DOHH2 (cell line): ENCODE data around the gene GGT7.

Experiments
- H3F3A ChIP-seq: fragments of 200-600 bp; sonication (generic), shearing (Covaris generic); 2 replicates; pipeline ENCODE4 v1.6.0; 2016; ENCODE audit warnings: antibody characterized with exemption, mild to moderate bottlenecking; ENCODE audit not compliant: control insufficient read depth, insufficient read depth
- H3K27ac ChIP-seq: fragments of 200-600 bp; sonication (generic); 2 replicates; pipeline ENCODE4 v1.5.1; 2014; ENCODE audit warnings: low read depth, mild to moderate bottlenecking, low read length, moderate library complexity
- H3K27me3 ChIP-seq: fragments of 200-600 bp; sonication (generic); 2 replicates; pipeline ENCODE4 v1.6.1; 2014; ENCODE audit warnings: mild to moderate bottlenecking, low read length, mixed read lengths; ENCODE audit not compliant: control insufficient read depth
- H3K36me3 ChIP-seq: fragments of 200-600 bp; sonication (generic); 2 replicates; pipeline ENCODE4 v1.6.1; 2014; ENCODE audit warnings: mild to moderate bottlenecking, low read length, moderate library complexity, mixed read lengths; ENCODE audit not compliant: control insufficient read depth
- H3K4me1 ChIP-seq: fragments of 200-600 bp; sonication (generic); 2 replicates; pipeline ENCODE4 v1.6.1; 2014; ENCODE audit warnings: mild to moderate bottlenecking, low read length, mixed read lengths; ENCODE audit not compliant: control insufficient read depth
- H3K4me2 ChIP-seq: fragments of 200-600 bp; sonication (generic); 2 replicates; pipeline ENCODE4 v1.6.0; 2014; ENCODE audit warnings: mild to moderate bottlenecking, low read length, moderate library complexity
- H3K4me3 ChIP-seq: fragments of 200-600 bp; sonication (generic); 2 replicates; pipeline ENCODE4 v1.5.1; 2014; ENCODE audit warnings: mild to moderate bottlenecking, low read length, mixed read lengths
- H3K79me2 ChIP-seq: fragments of 200-600 bp; sonication (generic); 2 replicates; pipeline ENCODE4 v1.6.1; 2014; ENCODE audit warnings: mild to moderate bottlenecking, low read length, mixed read lengths; ENCODE audit not compliant: control insufficient read depth
- H3K9me2 ChIP-seq: fragments of 200-600 bp; sonication (generic); replicated peaks from 2 replicates; pipeline ENCODE4 v1.6.1; 2014; ENCODE audit warnings: mild to moderate bottlenecking, low read length, mixed read lengths; ENCODE audit not compliant: control insufficient read depth
- H3K9me3 ChIP-seq: fragments of 200-600 bp; sonication (generic); 2 replicates; pipeline ENCODE4 v1.6.1; 2014; ENCODE audit warnings: antibody characterized with exemption, low read length, mixed read lengths; ENCODE audit not compliant: control insufficient read depth, insufficient read depth
- H4K20me1 ChIP-seq: fragments of 200-600 bp; sonication (generic); 2 replicates; pipeline ENCODE4 v1.6.0; 2014; ENCODE audit warnings: low read depth, mild to moderate bottlenecking, antibody characterized with exemption, low read length, moderate library complexity; ENCODE audit not compliant: control insufficient read depth, insufficient read depth
- EZH2phosphoT487 ChIP-seq: fragments of 200-600 bp; sonication (generic); IDR thresholded peaks from 2 replicates; pipeline ENCODE4 v1.6.1; 2017; ENCODE audit warnings: borderline replicate concordance, mild to moderate bottlenecking, antibody characterized with exemption, low read length, moderate library complexity, mixed read lengths
- TF ChIP-seq, protein P1 (sequence below): fragments of 200-600 bp; sonication (generic); IDR thresholded peaks from one replicate; pipeline ENCODE4 v1.5.1; 2014; ENCODE audit warnings: antibody characterized with exemption, mild to moderate bottlenecking, low read depth, low read length; ENCODE audit not compliant: poor library complexity, severe bottlenecking

Gene GGT7

DNA sequence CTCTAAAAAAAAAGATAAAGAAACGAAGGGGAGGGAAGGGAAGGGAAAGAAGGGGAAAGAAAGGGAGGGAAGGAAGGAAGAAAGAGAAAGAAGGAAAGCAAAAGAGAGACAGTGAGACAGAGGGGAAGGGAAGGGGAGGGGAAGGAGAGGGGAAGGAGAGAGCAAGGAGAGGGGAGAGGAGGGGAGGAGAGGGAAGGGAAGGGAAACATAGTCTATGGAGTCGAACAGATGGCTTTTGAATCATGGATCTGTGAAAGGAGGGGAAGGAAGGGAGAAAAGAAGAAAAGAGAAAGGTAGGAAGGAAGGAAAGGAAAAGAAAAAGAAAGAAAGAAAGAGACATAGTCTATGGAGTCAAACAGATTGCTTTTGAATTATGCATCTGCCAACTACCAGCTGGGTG, 30.5 kb downstream of the GGT7 start:
- no peak overlapping the region for H3K4me2 ChIP-seq
- no peaks in the 10 kb centered on the region for H3K9me2 ChIP-seq
- TF ChIP-seq, protein P1, sequence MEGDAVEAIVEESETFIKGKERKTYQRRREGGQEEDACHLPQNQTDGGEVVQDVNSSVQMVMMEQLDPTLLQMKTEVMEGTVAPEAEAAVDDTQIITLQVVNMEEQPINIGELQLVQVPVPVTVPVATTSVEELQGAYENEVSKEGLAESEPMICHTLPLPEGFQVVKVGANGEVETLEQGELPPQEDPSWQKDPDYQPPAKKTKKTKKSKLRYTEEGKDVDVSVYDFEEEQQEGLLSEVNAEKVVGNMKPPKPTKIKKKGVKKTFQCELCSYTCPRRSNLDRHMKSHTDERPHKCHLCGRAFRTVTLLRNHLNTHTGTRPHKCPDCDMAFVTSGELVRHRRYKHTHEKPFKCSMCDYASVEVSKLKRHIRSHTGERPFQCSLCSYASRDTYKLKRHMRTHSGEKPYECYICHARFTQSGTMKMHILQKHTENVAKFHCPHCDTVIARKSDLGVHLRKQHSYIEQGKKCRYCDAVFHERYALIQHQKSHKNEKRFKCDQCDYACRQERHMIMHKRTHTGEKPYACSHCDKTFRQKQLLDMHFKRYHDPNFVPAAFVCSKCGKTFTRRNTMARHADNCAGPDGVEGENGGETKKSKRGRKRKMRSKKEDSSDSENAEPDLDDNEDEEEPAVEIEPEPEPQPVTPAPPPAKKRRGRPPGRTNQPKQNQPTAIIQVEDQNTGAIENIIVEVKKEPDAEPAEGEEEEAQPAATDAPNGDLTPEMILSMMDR, result no peak
- TF ChIP-seq EZH2phosphoT487, result no peak

DNA sequence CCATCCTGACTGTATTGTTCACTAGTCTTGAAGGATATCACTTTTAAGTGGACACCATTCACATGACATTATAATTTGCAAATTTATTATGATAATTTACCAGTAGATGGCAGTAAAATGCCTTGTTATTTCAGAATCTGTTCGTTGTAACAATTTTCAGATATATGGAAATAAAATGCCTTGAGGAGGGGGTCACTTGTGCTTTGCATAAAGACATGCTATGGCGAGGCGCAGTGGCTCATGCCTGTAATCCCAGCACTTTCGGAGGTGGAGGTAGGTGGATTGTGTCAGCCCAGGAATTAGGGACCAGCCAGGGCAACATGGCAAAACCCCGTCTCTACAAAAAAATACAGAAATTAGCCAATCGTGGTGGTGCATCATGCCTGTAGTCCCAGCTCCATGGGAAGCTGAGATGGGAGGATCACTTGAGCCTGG, 38.2 kb downstream of the GGT7 start:
- no peaks in the 10 kb centered on the region for H4K20me1 ChIP-seq

More for the DNA sequence above, 30.5 kb downstream of the GGT7 start:
- H3K4me3 ChIP-seq, result no peak overlapping the region
- no peaks in the 10 kb centered on the region for H3K4me1 ChIP-seq
- H3K9me3 ChIP-seq, result no peaks in the 10 kb centered on the region
- peaks cover 21% of the 10 kb centered on the region for H3K27me3 ChIP-seq
- H3F3A ChIP-seq, result no peaks in the 10 kb centered on the region
- no peaks in the 10 kb centered on the region for H4K20me1 ChIP-seq
- no peak overlapping the region for H3K27ac ChIP-seq
- H3K36me3 ChIP-seq, result no peaks in the 10 kb centered on the region
- no peaks in the 10 kb centered on the region for H3K79me2 ChIP-seq

DNA sequence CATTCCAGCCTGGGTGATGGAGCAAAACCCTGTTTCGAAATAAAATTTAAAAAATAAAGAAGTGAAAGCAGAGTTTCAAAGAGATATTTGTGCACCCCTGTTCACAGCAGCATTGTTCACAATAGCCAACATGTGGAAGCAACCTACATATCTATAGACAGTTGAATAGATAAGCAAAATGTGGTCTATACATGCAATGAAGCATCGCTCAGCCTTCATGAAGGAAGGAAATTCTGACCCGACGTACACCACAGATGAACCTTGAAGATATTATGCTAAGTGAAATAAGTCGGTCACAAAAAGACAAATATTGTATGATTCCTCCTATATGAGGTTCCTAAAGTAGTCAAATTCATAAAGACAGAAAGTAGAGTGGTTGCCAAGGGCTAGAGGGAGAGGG, 40.7 kb downstream of the GGT7 start:
- Histone ChIP-seq H3K4me2 (no peak overlapping the region), H3K4me3 (no peak overlapping the region), H3K4me1 (peaks cover 29% of the 10 kb centered on the region), H3K9me2 (no peaks in the 10 kb centered on the region), H3K79me2 (no peaks in the 10 kb centered on the region), H3K27ac (no peak overlapping the region), H4K20me1 (no peaks in the 10 kb centered on the region), H3K36me3 (no peaks in the 10 kb centered on the region), H3K27me3 (peaks cover 16% of the 10 kb centered on the region), H3K9me3 (no peaks in the 10 kb centered on the region), H3F3A (0 out of 2 replicates have a peak, but pooled peaks cover 2% of the 10 kb centered on the region)
- TF ChIP-seq, protein P1, result no peak

More for the DNA sequence above, 38.2 kb downstream of the GGT7 start:
- Histone ChIP-seq H3K27me3 (peaks cover 16% of the 10 kb centered on the region), H3K9me3 (no peaks in the 10 kb centered on the region), H3F3A (no peaks in the 10 kb centered on the region), H3K4me1 (peaks cover 17% of the 10 kb centered on the region), H3K4me3 (0 out of 2 replicates have a peak overlapping the region, but pooled peaks have one; percentile 24), H3K4me2 (peak overlapping the region; percentile 52), H3K36me3 (no peaks in the 10 kb centered on the region), H3K79me2 (no peaks in the 10 kb centered on the region), H3K27ac (no peak overlapping the region), H3K9me2 (no peaks in the 10 kb centered on the region)
- TF ChIP-seq EZH2phosphoT487, result no peak
- TF ChIP-seq, protein P1, result peak; percentile 43
